IPS-18a (cell line): ENCODE results near the gene USO1.
"Not testable (repeated sequence)": the region's sequence is repeated elsewhere in the genome, so short reads cannot be mapped to it uniquely, and the experiment has no call there.

ENCODE experiments used
- H3K27ac ChIP-seq: one replicate; pipeline ENCODE4 v1.5.1; 2013; ENCODE audit warnings: low read length
- H3K27me3 ChIP-seq: one replicate; pipeline ENCODE4 v1.6.1; 2013; ENCODE audit warnings: mild to moderate bottlenecking, low read length; ENCODE audit not compliant: control insufficient read depth, insufficient read depth
- H3K36me3 ChIP-seq: one replicate; pipeline ENCODE4 v1.6.1; 2013; ENCODE audit warnings: low read depth, low read length; ENCODE audit not compliant: control insufficient read depth
- H3K4me1 ChIP-seq: one replicate; pipeline ENCODE4 v1.6.1; 2013; ENCODE audit warnings: low read depth, low read length; ENCODE audit not compliant: control insufficient read depth
- H3K4me3 ChIP-seq: one replicate; pipeline ENCODE4 v1.5.1; 2013; ENCODE audit warnings: low read length
- H3K9ac ChIP-seq: one replicate; pipeline ENCODE4 v1.6.1; 2013; ENCODE audit warnings: mild to moderate bottlenecking, low read length, moderate library complexity
- H3K9me3 ChIP-seq: one replicate; pipeline ENCODE4 v1.6.1; 2013; ENCODE audit warnings: low read depth, low read length; ENCODE audit not compliant: control insufficient read depth

Gene USO1

DNA sequence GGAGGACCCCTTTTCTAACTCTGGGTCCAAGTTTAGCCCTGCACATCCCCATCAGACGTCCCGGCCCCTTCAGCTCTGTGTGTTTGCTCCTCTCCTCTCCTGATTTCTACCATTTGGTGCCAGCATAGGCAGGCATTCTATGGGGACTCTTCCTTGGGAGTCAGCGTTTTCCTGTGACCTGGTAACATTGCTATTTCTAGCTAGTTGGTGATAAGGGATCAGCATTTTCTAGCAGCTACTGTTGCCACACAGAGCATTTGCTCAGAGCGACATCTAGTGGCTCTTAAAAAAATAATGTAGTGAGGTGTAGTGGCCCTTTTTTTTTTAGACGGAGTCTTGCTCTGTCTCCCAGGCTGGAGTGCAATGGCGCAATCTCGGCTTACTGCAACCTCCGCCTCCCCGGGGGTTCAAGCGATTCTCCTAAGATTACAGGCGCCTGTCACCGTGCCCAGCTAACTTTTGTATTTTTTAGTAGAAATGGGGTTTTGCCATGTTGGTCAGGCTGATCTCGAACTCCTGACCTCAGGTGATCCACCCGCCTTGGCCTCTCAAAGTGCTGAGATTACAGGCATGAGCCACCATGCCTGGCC, 123.9 kb downstream of the USO1 start:
- H3K9me3 ChIP-seq, H3K4me1 ChIP-seq, H3K4me3 ChIP-seq, H3K27ac ChIP-seq, H3K9ac ChIP-seq, H3K36me3 ChIP-seq, H3K27me3 ChIP-seq: not testable (repeated sequence)

DNA sequence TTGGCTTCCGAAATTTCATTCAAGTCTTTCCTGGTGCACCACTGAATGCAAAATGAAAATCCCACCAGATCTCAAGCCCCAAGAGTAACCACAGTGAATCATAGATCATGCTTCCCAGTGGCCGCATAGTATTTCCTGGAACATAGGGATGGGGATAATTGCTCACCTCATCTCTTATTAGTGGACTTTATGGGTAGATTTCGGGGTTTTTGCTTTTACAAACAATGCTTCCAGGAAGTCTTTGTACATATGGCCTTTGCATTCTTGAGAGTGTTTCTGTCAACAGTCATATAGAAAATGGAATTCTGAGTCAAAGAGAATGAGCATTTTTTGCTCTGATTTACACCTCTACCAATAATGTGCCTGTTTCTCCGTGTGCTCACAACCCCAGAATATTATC, 124.5 kb downstream of the USO1 start:
- H3K27ac ChIP-seq = no peak overlapping the region
- no peaks in the 10 kb centered on the region for H3K27me3 ChIP-seq
- peaks cover 7% of the 10 kb centered on the region for H3K4me1 ChIP-seq
- no peak overlapping the region for H3K9ac ChIP-seq
- no peaks in the 10 kb centered on the region for H3K36me3 ChIP-seq
- no peak overlapping the region for H3K4me3 ChIP-seq
- H3K9me3 ChIP-seq = no peaks in the 10 kb centered on the region

DNA sequence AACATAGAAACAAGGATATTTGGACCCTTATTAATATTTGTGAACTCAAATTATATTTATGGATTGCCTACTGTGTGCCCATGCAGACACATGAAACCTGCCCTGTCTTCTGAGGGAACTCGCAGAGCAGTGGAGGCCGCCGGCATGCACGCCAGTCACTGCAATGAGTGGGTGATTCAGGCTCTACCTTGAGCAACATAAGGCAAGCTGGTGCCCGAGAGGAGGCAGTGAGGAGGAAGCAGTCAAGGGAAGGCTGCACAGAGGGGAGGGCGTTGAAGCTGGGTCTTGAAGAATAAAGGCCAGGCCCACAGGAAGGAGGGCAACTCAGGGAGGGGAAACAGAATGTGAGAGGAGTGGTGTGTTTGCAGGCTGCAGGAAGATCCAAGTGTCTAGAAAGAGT, 125.1 kb downstream of the USO1 start:
- Histone ChIP-seq H3K9me3 (no peaks in the 10 kb centered on the region), H3K4me3 (no peak overlapping the region), H3K4me1 (peaks cover 7% of the 10 kb centered on the region), H3K9ac (no peak overlapping the region), H3K27me3 (no peaks in the 10 kb centered on the region), H3K36me3 (no peaks in the 10 kb centered on the region), H3K27ac (no peak overlapping the region)

DNA sequence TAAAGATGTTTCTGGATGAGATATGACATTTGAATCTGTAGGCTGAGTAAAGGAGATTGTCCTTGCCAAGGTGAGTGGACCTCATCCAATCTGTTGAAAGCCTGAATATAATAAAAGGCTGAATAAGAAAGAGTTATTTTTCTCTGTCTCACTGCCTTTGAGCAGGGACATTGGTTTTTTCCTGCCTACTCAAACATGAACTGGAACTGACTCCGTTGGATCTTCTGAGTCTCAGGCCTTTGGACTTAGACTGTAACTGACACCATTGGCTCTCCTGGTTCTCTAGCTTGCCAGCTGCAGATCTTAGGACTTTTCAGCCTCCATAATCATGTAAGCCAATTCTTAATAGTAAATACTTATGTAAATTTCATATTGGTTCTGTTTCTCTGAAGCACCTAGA, 134.3 kb downstream of the USO1 start:
- Histone ChIP-seq H3K36me3 (no peaks in the 10 kb centered on the region), H3K4me3 (no peak overlapping the region), H3K9ac (no peak overlapping the region), H3K27ac (no peak overlapping the region), H3K27me3 (no peaks in the 10 kb centered on the region), H3K4me1 (no peaks in the 10 kb centered on the region), H3K9me3 (no peaks in the 10 kb centered on the region)

DNA sequence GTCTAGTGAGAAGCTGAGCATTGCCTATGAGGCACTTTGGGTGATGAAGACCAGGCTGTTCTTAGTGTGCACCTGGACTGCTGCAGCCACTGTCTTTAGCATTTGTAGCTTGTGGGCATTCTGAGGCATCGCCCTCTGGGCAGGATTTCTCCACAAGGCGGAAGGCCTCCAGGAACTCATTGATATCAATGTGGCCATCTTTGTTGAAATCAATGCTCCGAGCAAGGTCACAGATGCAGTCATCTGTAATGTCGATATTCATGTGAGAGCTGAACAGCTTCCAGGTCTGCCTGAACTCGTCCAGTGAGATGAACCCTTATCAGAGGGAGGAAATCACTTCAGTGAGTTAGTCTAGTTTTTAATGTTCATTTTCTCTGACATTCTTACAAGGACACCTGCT, 136.2 kb downstream of the USO1 start:
- no peaks in the 10 kb centered on the region for H3K27me3 ChIP-seq
- no peak overlapping the region for H3K9ac ChIP-seq
- H3K4me3 ChIP-seq = no peak overlapping the region
- no peaks in the 10 kb centered on the region for H3K36me3 ChIP-seq
- no peaks in the 10 kb centered on the region for H3K9me3 ChIP-seq
- no peaks in the 10 kb centered on the region for H3K4me1 ChIP-seq
- H3K27ac ChIP-seq = no peak overlapping the region
